ENCODE results near the gene AZIN2.

AZIN2 gene

GRCh38 chr1:33141781-33142180 lies 60.8 kb downstream of the AZIN2 start:
- Histone ChIP-seq H3K9me3 (ENCODE audit: severe bottlenecking) (no peaks in the 10 kb centered on the region), H3K27ac (no peak overlapping the region; the same call in 1 of the 2 replicates), H3K27me3 (ENCODE audit: insufficient read depth, low read depth, severe bottlenecking) (no peaks in the 10 kb centered on the region), H3K36me3 (peaks cover 20% of the 10 kb centered on the region), H3K4me3 (ENCODE audit: low read depth, low read length) (no peak overlapping the region)
- no peak for DNase-seq
- TF ChIP-seq CTCF (IDR thresholded peaks at IDR 0.05; ENCODE audit: low read depth, low read length) = no peak

- DNase-seq = no peak
- no peak overlapping the region for H3K27ac ChIP-seq
- H3K9me3 ChIP-seq (ENCODE audit: severe bottlenecking) = no peaks in the 10 kb centered on the region
- no peaks in the 10 kb centered on the region for H3K27me3 ChIP-seq (ENCODE audit: insufficient read depth, low read depth, severe bottlenecking)
- TF ChIP-seq CTCF (IDR thresholded peaks at IDR 0.05; ENCODE audit: low read depth, low read length) = no peak
- peaks cover 28% of the 10 kb centered on the region for H3K36me3 ChIP-seq
- no peak overlapping the region for H3K4me3 ChIP-seq (ENCODE audit: low read depth, low read length)
These were observed 61.6 kb downstream of the AZIN2 start for GRCh38 chr1:33142483-33143064.

- no peak for DNase-seq
- no peak for TF ChIP-seq CTCF (IDR thresholded peaks at IDR 0.05; ENCODE audit: low read depth, low read length)
- H3K27ac ChIP-seq = no peak overlapping the region
- no peaks in the 10 kb centered on the region for H3K9me3 ChIP-seq (ENCODE audit: severe bottlenecking)
- no peaks in the 10 kb centered on the region for H3K27me3 ChIP-seq (ENCODE audit: insufficient read depth, low read depth, severe bottlenecking)
- no peak overlapping the region for H3K4me3 ChIP-seq (ENCODE audit: low read depth, low read length)
- peaks cover 31% of the 10 kb centered on the region for H3K36me3 ChIP-seq
These were observed 62.2 kb downstream of the AZIN2 start for GRCh38 chr1:33143176-33143575.

GRCh38 chr1:33143698-33144097 lies 62.7 kb downstream of the AZIN2 start:
- TF ChIP-seq CTCF (IDR thresholded peaks at IDR 0.05; ENCODE audit: low read depth, low read length) = no peak
- Histone ChIP-seq H3K27me3 (ENCODE audit: insufficient read depth, low read depth, severe bottlenecking) (no peaks in the 10 kb centered on the region), H3K27ac (no peak overlapping the region), H3K4me3 (ENCODE audit: low read depth, low read length) (no peak overlapping the region), H3K9me3 (ENCODE audit: severe bottlenecking) (no peaks in the 10 kb centered on the region), H3K36me3 (peaks cover 31% of the 10 kb centered on the region)
- DNase-seq = no peak

- no peak for TF ChIP-seq CTCF (IDR thresholded peaks at IDR 0.05; ENCODE audit: low read depth, low read length)
These were observed 65.0 kb downstream of the AZIN2 start for GRCh38 chr1:33146003-33146402.

More at GRCh38 chr1:33146003-33146402, 65.0 kb downstream of the AZIN2 start:
- no peak overlapping the region for H3K27ac ChIP-seq
- DNase-seq = no peak
- no peaks in the 10 kb centered on the region for H3K27me3 ChIP-seq (ENCODE audit: insufficient read depth, low read depth, severe bottlenecking)
- no peak overlapping the region for H3K4me3 ChIP-seq (ENCODE audit: low read depth, low read length)
- no peaks in the 10 kb centered on the region for H3K9me3 ChIP-seq (ENCODE audit: severe bottlenecking)
- H3K36me3 ChIP-seq = peaks cover 35% of the 10 kb centered on the region

Data from WERI-Rb-1 (cell line).